ENCODE measurements around the gene ABCG1. TPM values are rescaled to one million over a fixed set of nuclear protein-coding genes. Genes with fewer than 3 reads are reported as not detected.

Gene ABCG1
- total RNA-seq, 1 experiment from 2014 or later: not detected

- no peak for TF ChIP-seq CTCF (IDR thresholded peaks at IDR 0.05; ENCODE audit: insufficient read depth in 1 of 2, low read depth in 1 of 2, low read length in 1 of 2, severe bottlenecking in 1 of 2, unreplicated experiment in 1 of 2)
- CTCF ChIA-PET: interaction anchor here (0.9 to 1.6 kb wide), 6 partner anchors 16 to 171 kb away, joined by 3 to 7 read pairs (median 4); no protein-coding TSS in a partner anchor
Measured at GRCh38 chr21:42315296-42315891, 96.5 kb downstream of the ABCG1 start, which contains the start of gene TFF3. TFF3 (minus strand) TSS chr21:42315409; CDS start chr21:42315374, 35 bp downstream.

DNA sequence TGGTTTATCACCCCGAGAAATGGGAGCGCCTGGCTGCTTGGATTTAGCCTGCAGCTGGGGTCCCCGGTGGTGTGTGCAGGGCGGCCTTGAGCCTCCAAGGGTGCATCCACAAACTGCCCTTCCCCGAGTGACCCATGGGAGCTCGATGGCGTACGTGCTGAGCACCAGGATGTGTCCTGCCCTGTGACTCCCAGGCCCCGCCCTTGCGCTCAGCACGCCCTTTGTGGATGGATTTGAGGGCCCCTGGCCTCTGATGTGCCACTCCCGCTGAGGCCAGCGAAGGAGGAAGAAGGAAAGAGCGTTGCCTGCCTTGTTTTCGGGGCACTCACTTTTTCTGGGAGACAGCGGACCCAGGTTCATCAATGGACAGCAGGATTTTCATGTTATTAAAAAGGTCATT lies 98.0 kb downstream of the ABCG1 start:
- no peaks in the 10 kb centered on the region for H3K27me3 Mint-ChIP-seq (ENCODE audit: insufficient read depth, unreplicated experiment)
- no peak overlapping the region for H3K4me3 ChIP-seq (ENCODE audit: low read depth, low read length)
- no peak overlapping the region for H3K4me3 Mint-ChIP-seq (ENCODE audit: unreplicated experiment)
- BruUV-seq (replicated peaks): no TSS peak
- H3K9me3 ChIP-seq: no peaks in the 10 kb centered on the region
- H3K36me3 Mint-ChIP-seq (ENCODE audit: insufficient read depth, unreplicated experiment): no peaks in the 10 kb centered on the region
- intact Hi-C loops (cut with micrococcal nuclease; ENCODE audit: unreplicated experiment): loop anchor here (10.0 kb wide), 2 partner anchors 48 to 218 kb away; partner anchors contain the start of gene TFF1
- TF ChIP-seq CTCF (IDR thresholded peaks at IDR 0.05; ENCODE audit: insufficient read depth in 1 of 2, low read depth in 1 of 2, low read length in 1 of 2, severe bottlenecking in 1 of 2, unreplicated experiment in 1 of 2): no peak
- no peak overlapping the region for H3K27ac Mint-ChIP-seq (ENCODE audit: unreplicated experiment)
- no peaks in the 10 kb centered on the region for H3K27me3 ChIP-seq (replicated peaks; ENCODE audit: control insufficient read depth, insufficient read depth, low read length)
- no peaks in the 10 kb centered on the region for H3K9me3 Mint-ChIP-seq (ENCODE audit: unreplicated experiment)
- no peak for DNase-seq
- H3K4me1 ChIP-seq: peaks cover 32% of the 10 kb centered on the region
- no peaks in the 10 kb centered on the region for H3K36me3 ChIP-seq (ENCODE audit: control insufficient read depth, insufficient read depth, low read length)
- ChIA-PET POLR2A (no interaction called here), CTCF (no interaction called here)
- H3K4me1 Mint-ChIP-seq (ENCODE audit: low read depth, unreplicated experiment): peaks cover 11% of the 10 kb centered on the region

More at GRCh38 chr21:42315296-42315891, 96.5 kb downstream of the ABCG1 start, which contains the start of gene TFF3:
- POLR2A ChIA-PET: interaction anchor here (0.6 kb wide), 1 partner anchor 110 kb away, joined by 3 read pairs; no protein-coding TSS in a partner anchor
- intact Hi-C loops (cut with micrococcal nuclease; ENCODE audit: unreplicated experiment): loop anchor here (1.0 to 10.0 kb wide), 3 partner anchors 16 to 219 kb away; partner anchors contain the start of gene TFF1
- Histone ChIP-seq H3K27me3 (replicated peaks; ENCODE audit: control insufficient read depth, insufficient read depth, low read length) (no peaks in the 10 kb centered on the region), H3K36me3 (ENCODE audit: control insufficient read depth, insufficient read depth, low read length) (no peaks in the 10 kb centered on the region; the same call in 1 of the 2 replicates), H3K9me3 (no peaks in the 10 kb centered on the region), H3K4me3 (ENCODE audit: low read depth, low read length) (peak within 1 kb of the TSS; percentile 12), H3K4me1 (peaks cover 32% of the 10 kb centered on the region)
- Mint-ChIP-seq H3K4me1 (ENCODE audit: low read depth, unreplicated experiment) (peaks cover 11% of the 10 kb centered on the region), H3K27me3 (ENCODE audit: insufficient read depth, unreplicated experiment) (no peaks in the 10 kb centered on the region), H3K36me3 (ENCODE audit: insufficient read depth, unreplicated experiment) (no peaks in the 10 kb centered on the region), H3K4me3 (ENCODE audit: unreplicated experiment) (peak within 1 kb of the TSS; percentile 73), H3K27ac (ENCODE audit: unreplicated experiment) (peak within 1 kb of the TSS; percentile 83), H3K9me3 (ENCODE audit: unreplicated experiment) (no peaks in the 10 kb centered on the region)
- no TSS peak for BruUV-seq (replicated peaks)
- DNase-seq: peak; percentile 80 to 88

GRCh38 chr21:42317341-42317741 lies 98.4 kb downstream of the ABCG1 start:
- H3K36me3 ChIP-seq (ENCODE audit: control insufficient read depth, insufficient read depth, low read length): no peaks in the 10 kb centered on the region
- H3K27ac Mint-ChIP-seq (ENCODE audit: unreplicated experiment): no peak overlapping the region
- no peak overlapping the region for H3K4me3 ChIP-seq (ENCODE audit: low read depth, low read length)
- ChIA-PET POLR2A (no interaction called here), CTCF (no interaction called here)
- H3K27me3 Mint-ChIP-seq (ENCODE audit: insufficient read depth, unreplicated experiment): no peaks in the 10 kb centered on the region
- H3K9me3 Mint-ChIP-seq (ENCODE audit: unreplicated experiment): peaks cover 3% of the 10 kb centered on the region
- DNase-seq: no peak
- peaks cover 11% of the 10 kb centered on the region for H3K4me1 Mint-ChIP-seq (ENCODE audit: low read depth, unreplicated experiment)
- H3K4me3 Mint-ChIP-seq (ENCODE audit: unreplicated experiment): no peak overlapping the region
- no peak for TF ChIP-seq CTCF (IDR thresholded peaks at IDR 0.05; ENCODE audit: insufficient read depth in 1 of 2, low read depth in 1 of 2, low read length in 1 of 2, severe bottlenecking in 1 of 2, unreplicated experiment in 1 of 2)
- peaks cover 32% of the 10 kb centered on the region for H3K4me1 ChIP-seq
- no peaks in the 10 kb centered on the region for H3K27me3 ChIP-seq (replicated peaks; ENCODE audit: control insufficient read depth, insufficient read depth, low read length)
- H3K9me3 ChIP-seq: no peaks in the 10 kb centered on the region
- intact Hi-C loops (cut with micrococcal nuclease; ENCODE audit: unreplicated experiment): loop anchor here (10.0 kb wide), 2 partner anchors 47 to 217 kb away; partner anchors contain the start of gene TFF1
- no TSS peak for BruUV-seq (replicated peaks)
- H3K36me3 Mint-ChIP-seq (ENCODE audit: insufficient read depth, unreplicated experiment): no peaks in the 10 kb centered on the region

Data from Caco-2 (cell line).